Lower leg skin (tissue), 3 donors: Measurements from ENCODE around the gene CCDC28A.

ENCODE experiments used
- CTCF ChIP-seq, 3 donors: fragments of 450-650 bp; IDR thresholded peaks; one replicate each; pipeline ENCODE4 v1.5.1; 2016; ENCODE audit warnings: antibody characterized with exemption in 3 of 3, mild to moderate bottlenecking in 3 of 3, moderate library complexity in 2 of 3
- POLR2A ChIP-seq, 2 donors: fragments of 450-650 bp; IDR thresholded peaks; one replicate each; pipeline ENCODE4 v1.6.1; 2016 to 2017; ENCODE audit warnings: antibody characterized with exemption in 2 of 2, mild to moderate bottlenecking in 1 of 2, moderate library complexity in 1 of 2

- TF ChIP-seq CTCF (IDR thresholded peaks at IDR 0.05) (no peak), POLR2A (IDR thresholded peaks at IDR 0.05) (no peak)
These were observed 60.4 kb downstream of the CCDC28A start for GRCh38 chr6:138833816-138834539.
